ENCODE results near the gene ARHGEF10L.

DNA sequence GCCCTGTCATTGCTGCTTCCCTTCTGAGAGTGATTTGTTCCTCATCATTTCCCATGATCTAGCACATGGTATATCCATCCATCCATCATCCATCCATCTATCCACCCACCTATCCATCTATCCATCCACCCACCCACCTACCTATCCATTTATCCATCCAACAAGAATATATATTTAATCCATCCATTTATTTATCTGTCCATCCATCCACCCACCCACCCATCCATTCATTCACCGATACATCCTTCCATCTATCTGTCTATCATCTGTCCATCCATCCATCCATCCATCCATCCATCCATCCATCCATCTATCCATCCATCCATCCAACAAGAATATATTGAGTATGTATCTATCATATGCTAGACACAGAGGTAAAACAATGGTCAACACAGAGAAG lies 115.7 kb downstream of the ARHGEF10L start:
- TF ChIP-seq CTCF (IDR thresholded peaks at IDR 0.05): no peak
- no peak for TF ChIP-seq POLR2A (IDR thresholded peaks at IDR 0.05)

All from prostate gland (tissue), 2 donors.